Left colon (tissue), 2 donors: ENCODE measurements around the gene KRTAP4-11. TPM values are rescaled to one million over a fixed set of nuclear protein-coding genes. Genes with fewer than 3 reads are reported as not detected.
"Not testable (repeated sequence)": the region's sequence is repeated elsewhere in the genome, so short reads cannot be mapped to it uniquely, and the experiment has no call there.

Experiments
- ATAC-seq: fragments of 200-7000 bp; cut with Tn5 transposase; one replicate; pipeline ENCODE4 v1.9.1; 2020; ENCODE audit warnings: mild to moderate bottlenecking, moderate library complexity
- DNase-seq, 2 donors: peaks; one replicate each; pipeline ENCODE4 v3.0.0-alpha.2; 2020
- intact Hi-C, 2 donors: fragments of 100-400 bp; cut with DNase I in 1 of 2; cut with micrococcal nuclease in 1 of 2; formaldehyde crosslinking; loops; one replicate each; pipeline versions ENCODE4 v1.11.2 to v1.14.0; 2022; cut with DNase I, micrococcal nuclease
- total RNA-seq, 2 donors: library from RNA; stranded (reverse); fragmentation: NEBNext Ultra II Directional; extraction: Animal tissue kit (Norgen Biotek cat#: 25700); gene quantifications; one replicate each; pipeline ENCODE4 v1.2.1, GENCODE V29; 2021
- donor health status: DM: no; HTN: no; CAD: no.
- donor health status: DM: yes; HTN: yes; CAD: no.

Gene KRTAP4-11
- total RNA-seq, 2 donors from 2014 or later = not detected

DNA sequence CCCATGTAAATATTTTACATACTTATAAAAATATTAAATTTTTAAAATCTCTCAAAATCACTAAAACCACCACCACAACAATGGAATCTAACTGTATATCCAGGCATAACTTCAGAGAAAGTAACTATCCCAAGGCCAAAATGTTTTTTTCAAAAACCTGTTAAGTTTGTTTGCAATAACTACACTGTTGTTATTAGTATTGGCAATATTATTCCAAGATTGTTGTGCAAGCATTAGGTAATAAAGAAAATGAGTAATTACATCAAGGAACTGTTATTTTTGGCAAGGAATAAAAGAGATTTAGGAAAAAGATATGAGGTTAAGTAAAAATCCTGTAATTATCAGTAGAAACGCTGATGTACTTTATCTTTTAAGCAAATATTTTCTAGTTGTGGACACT is 9.2 kb upstream of the KRTAP4-11 start:
- intact Hi-C loops = no loop called here

DNA sequence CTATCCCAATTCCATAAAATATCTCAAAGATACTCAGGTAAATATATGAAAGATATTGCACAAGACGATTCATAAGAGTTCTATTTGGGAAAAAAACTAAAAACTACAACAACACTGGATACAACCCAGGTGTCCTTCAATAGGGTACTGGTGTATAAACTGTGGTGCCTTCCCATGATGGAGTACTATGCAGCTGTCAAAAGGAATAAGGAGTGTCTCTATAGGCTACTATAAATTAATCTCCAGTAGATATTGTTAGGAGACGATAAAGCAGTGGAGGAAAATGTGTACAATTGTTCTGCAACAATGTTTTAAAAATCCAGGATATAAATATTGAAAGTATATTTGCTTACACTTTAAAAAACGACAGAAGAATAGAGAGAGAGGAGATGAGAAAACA is 8.2 kb upstream of the KRTAP4-11 start:
- intact Hi-C loops = no loop called here
- ATAC-seq = no peak
- no peak for DNase-seq

More for the DNA sequence above, 9.2 kb upstream of the KRTAP4-11 start:
- no peak for ATAC-seq
- DNase-seq = no peak

DNA sequence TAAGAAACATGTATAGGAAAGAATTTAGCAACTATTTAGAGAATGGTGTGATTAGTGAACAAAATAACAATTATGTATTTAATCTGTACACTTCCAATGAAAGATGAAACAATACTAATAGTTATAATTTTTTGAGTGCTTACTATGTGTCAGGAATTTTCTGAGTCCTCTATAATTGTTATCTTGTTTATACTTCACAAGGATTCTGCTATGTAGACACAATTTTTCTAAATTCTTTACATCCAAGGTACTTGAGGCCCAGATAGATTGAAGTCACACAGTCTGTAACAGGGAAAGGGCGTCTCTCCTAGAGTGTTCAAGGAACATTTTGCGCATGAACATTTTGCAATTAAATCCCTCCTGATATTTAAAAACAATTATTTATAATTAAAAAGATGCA is 6.9 kb upstream of the KRTAP4-11 start:
- ATAC-seq (no peak), DNase-seq (no peak)
- intact Hi-C loops = no loop called here

DNA sequence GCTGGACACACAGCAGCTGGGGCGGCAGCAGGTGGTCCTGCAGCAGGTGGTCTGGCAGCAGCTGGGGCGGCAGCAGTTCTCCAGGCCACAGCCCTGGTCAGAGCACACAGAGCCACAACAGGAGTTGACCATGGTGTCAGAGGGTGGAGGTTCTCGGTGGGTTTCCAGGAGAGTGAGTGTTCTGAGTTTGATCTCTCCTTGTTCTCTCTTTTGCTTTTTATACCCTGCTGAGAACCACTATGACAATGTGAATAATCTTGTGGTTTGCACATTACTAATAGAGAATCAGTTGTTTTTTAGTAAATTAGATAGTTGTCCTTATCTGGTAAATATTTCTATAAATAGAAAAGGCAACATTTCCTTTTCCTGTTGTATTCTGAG is 5.8 kb upstream of the KRTAP4-11 start, which contains the start of gene KRTAP4-12:
TSS of gene KRTAP4-12 (minus strand) at position 192 of the 381 bp plus-strand sequence. CDS start at position 132, 60 bp downstream.
- DNase-seq, intact Hi-C loops, ATAC-seq: not testable (repeated sequence)

DNA sequence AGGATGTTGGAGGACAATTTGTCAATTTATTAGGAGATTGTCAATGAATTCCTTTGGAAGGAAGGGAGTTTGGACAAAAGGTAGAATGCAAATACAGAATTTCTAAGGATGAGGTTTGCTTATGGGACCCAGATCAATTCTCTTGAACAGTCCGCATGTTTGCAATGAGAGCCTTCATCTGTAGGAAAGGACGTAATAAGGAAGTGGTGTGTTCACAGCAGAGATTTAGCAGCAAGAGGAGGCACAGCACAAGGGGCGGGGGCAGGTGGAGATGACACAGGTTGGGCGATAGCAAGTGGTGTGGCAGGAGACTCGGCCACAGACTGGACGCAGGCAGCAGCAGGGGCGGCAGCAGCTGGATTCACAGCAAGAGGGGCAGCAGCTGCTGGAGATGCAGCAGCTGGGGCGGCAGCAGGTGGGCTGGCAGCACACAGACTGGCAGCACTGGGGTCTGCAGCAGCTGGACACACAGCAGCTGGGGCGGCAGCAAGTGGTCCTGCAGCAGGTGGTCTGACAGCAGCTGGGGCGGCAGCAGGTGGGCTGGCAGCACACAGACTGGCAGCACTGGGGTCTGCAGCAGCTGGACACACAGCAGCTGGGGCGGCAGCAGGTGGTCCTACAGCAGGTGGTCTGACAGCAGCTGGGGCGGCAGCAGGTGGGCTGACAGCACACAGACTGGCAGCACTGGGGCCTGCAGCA is 5.3 kb upstream of the KRTAP4-11 start:
- intact Hi-C loops, DNase-seq, ATAC-seq: not testable (repeated sequence)

DNA sequence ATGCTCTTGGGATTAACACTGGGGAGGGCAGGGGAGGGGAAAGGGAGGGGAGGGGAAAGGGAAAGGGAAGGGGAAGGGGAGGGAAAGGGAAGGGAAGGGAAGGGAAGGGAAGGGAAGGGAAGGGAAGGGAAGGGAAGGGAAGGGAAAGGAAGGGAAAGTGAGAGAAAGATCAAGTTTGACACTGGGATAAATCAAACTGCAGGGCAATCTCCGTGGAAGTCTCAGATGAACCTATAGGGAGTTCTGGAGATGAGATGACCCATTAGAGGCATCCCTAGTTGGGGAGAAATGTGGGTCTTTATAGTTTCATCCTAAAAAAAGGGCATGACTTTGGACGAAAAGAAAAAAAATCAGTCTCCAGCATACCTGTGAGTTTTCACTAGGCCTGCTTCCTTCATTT is 3.6 kb upstream of the KRTAP4-11 start:
- ATAC-seq (no peak), DNase-seq (no peak)
- intact Hi-C loops = no loop called here

DNA sequence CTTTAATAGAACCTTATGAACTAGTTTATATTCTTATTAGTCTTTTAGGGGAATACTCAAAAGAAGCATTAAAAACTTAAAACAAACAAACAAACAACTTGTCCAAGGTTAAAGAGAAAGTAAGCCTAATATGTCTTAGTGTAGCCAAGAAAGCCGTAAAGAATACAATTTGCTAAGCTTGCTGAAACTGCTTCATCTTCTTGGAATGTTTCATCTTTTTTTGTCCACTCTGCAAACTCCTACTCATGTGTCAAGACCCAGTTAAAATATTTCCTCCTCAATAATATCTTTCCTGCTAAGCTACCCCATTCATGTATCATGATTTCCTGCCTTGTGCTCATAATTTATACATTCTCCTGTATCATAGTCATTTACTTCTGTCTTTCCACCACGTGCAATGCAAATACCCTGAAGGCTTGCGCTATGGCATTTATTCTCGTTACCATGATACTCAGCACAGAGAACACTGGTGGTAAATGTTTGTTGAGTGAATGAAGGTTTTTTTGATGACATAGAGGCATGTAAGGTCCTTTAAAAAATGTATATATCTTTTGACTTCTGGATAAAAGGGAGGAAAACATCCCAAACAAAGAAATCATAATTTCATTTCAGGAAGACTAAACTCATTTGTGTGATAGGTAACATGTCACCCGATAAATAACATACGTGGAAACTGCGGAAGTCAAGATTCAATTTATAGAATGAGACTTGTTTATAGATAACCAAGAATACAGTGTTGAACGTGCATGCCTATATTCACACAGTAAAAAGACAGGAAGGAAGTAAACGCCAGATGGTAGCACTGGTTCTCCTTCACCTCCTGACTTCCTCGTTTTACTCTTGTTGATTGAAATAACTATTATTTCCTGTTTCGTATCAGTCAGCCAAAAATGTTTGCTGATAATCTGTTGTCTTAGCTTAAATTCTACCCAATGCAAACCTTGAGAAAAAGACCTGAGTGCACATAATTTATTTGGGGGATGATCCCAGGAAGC is 1.8 kb upstream of the KRTAP4-11 start:
- ATAC-seq, intact Hi-C loops: not testable (repeated sequence)

DNA sequence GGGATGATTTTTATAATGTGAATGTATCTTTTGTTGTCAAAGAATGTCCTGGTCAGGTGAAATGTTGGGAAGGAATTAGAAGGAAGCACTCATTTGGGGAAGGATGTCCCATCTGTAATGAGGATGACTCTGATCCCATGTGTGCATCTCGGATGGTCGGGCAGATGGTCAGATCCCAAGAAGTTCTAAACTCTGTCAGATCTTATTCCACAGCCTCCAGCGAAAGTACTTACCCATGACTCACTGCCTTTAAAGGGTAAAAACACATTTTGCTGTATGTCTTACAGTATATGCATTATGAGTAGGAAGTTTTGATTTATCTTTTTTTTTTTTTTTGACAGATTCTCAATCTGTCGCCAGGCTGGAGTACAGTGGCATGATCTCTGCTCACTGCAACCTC is 548 bp upstream of the KRTAP4-11 start:
- intact Hi-C loops = no loop called here
- no peak for ATAC-seq
- no peak for DNase-seq

More for the DNA sequence above, 1.8 kb upstream of the KRTAP4-11 start:
- not testable (repeated sequence) for DNase-seq

DNA sequence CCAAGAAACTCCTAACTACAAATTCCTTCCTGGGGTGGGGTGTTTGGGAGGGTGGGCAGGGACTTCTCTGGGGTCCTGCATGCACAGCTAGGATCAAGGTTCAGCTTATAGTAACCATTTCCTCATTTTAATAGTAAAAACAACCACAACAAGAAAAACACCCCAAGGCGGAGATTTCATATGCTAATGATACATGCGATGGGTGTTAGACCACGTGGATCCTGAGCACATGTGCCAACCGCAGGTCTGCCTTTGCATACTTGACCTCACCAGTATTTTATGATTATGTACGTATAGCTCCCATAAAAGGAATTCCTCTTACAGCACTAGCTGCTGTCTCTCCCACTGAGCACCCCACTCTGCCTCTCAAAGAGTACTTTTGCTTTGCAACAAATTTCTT is 1.9 kb downstream of the KRTAP4-11 start:
- no peak for DNase-seq
- intact Hi-C loops = no loop called here
- ATAC-seq = no peak

DNA sequence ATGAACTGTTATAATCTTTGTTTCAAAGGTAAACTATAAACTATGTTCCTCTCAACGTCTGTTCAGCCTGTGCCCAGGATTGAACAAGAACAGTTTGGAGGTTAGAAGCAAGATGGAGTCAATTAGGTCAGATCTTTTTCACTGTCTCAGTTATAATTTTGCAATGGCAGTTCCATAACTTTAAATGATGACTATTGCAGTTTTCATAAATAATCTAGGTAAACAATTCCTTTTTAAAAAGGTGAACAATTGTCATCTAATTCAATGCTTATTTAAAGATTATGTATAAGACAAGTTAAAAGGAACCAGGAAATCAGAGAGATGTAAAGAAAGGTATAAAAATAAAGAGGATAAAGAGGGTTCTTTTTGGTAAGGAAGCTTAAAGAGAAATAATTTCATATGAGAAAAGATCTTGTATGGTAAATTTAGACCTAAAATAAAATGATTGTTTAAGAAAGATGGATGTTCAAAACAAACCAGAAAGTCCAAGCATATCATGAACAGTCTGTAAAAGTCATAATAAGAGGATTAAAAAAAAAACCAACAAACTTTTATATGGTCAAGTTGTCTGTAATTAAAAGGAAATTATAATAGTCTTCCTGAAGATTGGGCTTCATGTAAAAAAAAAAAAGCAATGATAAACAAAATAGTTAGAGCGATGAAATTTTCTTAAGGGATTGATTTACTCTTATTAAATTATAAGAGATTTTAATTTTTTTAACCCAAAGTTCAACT is 6.9 kb downstream of the KRTAP4-11 start:
- intact Hi-C loops = no loop called here
- DNase-seq (no peak), ATAC-seq (no peak)

DNA sequence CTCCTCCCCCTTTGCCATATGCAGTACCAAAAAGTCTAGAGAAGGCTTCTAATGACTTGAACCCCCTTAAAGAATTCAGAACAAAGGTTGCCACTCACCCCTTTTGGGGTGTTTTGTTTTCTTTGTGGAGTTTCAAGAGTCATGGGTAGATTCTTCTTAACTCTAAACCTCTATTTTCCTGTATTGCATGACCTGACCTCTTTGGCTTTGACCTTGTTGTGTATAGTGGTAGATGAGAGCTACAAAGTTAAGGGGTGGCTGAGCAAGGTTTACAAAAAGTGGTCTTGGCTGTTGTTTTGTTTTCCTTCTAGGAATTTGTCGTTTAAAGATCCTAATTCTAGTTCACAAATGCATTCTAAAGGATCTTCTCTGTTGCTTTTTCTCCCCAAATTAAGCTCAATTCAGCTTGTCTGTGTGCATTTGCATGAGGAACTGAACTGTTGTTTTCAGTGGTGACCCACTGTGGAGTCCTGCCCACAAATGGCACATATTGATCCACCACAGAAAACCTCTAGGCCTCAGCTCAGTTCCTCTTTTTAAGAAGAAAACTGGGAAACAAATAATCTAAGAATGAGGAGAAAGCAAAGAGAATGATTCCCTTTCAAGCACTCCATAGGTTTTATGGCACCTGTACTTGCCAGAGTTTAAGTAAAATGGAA is 9.3 kb downstream of the KRTAP4-11 start:
- ATAC-seq, DNase-seq, intact Hi-C loops: not testable (repeated sequence)

DNA sequence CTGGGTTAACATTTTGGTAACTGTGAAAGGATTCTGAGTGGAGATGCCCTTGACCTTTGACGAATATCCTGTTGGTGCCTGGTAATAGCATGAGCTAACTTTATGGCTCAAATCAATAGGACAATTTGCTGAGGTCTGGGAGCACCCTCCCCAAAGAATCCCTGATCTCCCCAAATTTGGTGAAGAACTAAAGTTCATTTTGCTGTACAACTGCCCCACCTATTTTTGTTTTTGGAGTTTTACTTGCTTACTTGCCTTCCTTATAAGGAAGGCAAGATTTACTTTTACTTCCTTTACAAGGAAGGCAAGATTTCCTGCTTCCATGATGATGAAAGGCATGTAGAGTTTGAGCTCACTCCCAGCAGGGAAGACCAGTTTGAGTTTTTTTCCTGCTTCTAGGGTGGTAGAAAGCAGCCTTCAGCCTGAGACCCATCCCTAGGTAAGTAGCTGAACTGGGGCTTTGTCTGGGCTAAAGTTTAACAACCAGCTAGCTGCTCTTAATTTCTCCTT is 10.2 kb downstream of the KRTAP4-11 start:
- intact Hi-C loops = no loop called here
- ATAC-seq = no peak
- no peak for DNase-seq

DNA sequence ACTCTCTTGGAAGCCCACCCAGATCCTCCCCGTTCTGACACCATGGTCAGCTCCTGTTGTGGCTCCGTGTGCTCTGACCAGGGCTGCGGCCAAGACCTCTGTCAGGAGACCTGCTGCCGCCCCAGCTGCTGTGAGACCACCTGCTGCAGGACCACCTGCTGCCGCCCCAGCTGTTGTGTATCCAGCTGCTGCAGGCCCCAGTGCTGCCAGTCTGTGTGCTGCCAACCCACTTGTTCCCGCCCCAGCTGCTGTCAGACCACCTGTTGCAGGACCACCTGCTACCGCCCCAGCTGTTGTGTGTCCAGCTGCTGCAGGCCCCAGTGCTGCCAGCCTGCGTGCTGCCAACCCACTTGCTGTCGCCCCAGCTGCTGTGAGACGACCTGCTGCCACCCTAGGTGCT is 12.8 kb downstream of the KRTAP4-11 start, which contains the start of gene KRTAP4-9:
TSS of gene KRTAP4-9 (plus strand) at position 43 of the 400 bp plus-strand sequence. CDS start at position 43, 0 bp downstream.
- ATAC-seq, intact Hi-C loops, DNase-seq: not testable (repeated sequence)

DNA sequence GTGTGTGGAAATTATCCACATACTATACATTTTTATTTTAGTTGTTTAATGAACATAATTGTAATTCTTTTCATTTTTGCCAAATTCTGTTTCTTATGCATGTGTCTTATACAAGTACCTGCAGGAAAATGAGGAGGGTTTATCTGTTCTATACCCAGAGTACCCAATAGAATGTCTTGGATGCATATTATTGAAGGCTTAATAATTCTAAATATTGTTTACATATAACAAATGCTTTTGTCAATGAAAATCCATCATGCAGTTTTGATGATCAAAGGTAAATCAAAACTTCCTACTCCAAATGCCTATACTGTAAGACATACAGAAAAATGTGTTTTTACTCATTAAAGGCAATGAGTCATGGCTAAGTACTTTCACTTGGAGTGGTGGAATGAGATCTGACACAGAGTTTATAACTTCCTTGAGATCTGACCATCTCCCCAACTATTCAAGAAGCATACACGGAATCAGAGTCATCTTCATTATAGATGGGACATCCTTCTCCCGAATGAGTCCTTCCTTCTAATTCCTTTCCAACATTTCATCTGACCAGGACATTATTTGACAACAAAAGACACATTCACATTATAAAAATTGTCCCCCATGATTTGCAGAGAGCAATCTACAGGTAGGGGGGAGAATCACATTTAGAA is 13.7 kb downstream of the KRTAP4-11 start:
- DNase-seq, ATAC-seq, intact Hi-C loops: not testable (repeated sequence)

DNA sequence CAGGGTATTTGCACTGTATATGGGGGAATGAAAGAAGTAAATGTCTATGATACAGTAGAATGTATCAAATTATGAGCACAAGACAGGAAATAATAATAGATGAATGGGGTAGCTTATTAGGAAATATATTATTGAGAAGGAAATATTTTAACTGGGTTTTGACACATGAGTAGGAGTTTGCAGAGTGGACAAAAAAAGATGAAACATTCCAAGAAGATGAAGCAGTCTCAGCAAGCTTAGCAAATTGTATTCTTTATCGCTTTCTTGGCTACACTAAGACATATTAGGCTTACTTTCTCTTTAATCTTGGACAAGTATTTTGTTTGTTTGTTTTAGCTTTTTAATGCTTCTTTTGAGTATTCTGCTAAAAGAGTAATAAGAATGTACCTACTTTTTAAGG is 14.3 kb downstream of the KRTAP4-11 start:
- ATAC-seq = no peak
- DNase-seq = no peak
- intact Hi-C loops = no loop called here

DNA sequence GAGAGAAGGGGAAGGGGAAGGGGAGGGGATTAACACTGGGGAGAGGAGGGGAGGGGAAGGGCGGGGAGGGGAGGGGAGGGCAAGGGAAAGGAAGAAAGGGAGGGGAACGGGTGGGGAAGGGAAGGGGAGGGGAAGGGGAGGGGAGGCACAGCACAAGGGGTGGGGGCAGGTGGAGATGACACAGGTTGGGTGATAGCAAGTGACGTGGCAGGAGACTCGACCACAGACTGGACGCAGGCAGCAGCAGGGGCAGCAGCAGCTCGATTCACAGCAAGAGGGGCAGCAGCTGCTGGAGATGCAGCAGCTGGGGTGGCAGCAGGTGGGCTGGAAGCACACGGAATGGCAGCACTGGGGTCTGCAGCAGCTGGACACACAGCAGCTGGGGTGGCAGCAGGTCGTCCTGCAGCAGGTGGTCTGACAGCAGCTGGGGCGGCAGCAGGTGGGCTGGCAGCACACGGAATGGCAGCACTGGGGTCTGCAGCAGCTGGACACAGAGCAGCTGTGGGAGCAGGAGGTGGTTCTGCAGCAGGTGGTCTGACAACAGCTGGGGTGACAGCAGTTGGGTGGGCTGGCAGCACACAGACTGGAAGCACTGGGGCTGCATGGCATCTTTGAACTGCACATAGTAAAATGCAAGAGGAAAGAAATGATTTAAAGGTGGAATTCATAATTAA is 16.4 kb downstream of the KRTAP4-11 start, which contains the start of gene KRTAP4-16:
TSS of gene KRTAP4-16 (minus strand) at position 624 of the 674 bp plus-strand sequence. CDS start at position 624, 0 bp downstream.
- DNase-seq = no peak
- ATAC-seq = no peak
- intact Hi-C loops = no loop called here
